ENCODE results near the gene B3GNT3.

Gene B3GNT3

GRCh38 chr19:17860993-17861360 is 66.0 kb downstream of the B3GNT3 start:
- DNase-seq (ENCODE audit: low spot score), result no peak

- no peak for DNase-seq (ENCODE audit: low spot score)
Measured at GRCh38 chr19:17861542-17862402, 66.8 kb downstream of the B3GNT3 start.

GRCh38 chr19:17862711-17863519 is 68.0 kb downstream of the B3GNT3 start:
- no peak for DNase-seq (ENCODE audit: low spot score)

Measured in Ammon's horn (tissue), 1 donor.